Ovary (tissue), 3 donors: ENCODE results near the gene DNM2.

Experiments
- CTCF ChIP-seq, 3 donors: fragments of 450-650 bp in 2 of 3; fragments of 200-600 bp in 1 of 3; IDR thresholded peaks; one replicate each; pipeline versions ENCODE4 v1.5.1 to v1.8.0; 2016 to 2022; ENCODE audit warnings: antibody characterized with exemption in 3 of 3, mild to moderate bottlenecking in 1 of 3
- EP300 ChIP-seq: sonication (generic); formaldehyde crosslinking; IDR thresholded peaks from one replicate; pipeline ENCODE4 v1.6.1; 2017; ENCODE audit warnings: antibody characterized with exemption
- POLR2A ChIP-seq: fragments of 450-650 bp; IDR thresholded peaks from one replicate; pipeline ENCODE4 v1.6.1; 2017; ENCODE audit warnings: antibody characterized with exemption, mild to moderate bottlenecking, moderate library complexity
- donor health status: DM: no; HTN: no; CAD: no.

- TF ChIP-seq EP300 (no peak), POLR2A (no peak), CTCF (IDR thresholded peaks at IDR 0.05) (no peak)
Observed at GRCh38 chr19:10708291-10708690, 9.6 kb upstream of the DNM2 start.
